COLO668 (cell line): ENCODE data around the gene JMJD1C.

Experiments used
- DNase-seq: peaks from one replicate; lab custom pipeline; 2025; ENCODE audit not compliant: unreplicated experiment; lab: John Stamatoyannopoulos, UW

Gene JMJD1C

DNA sequence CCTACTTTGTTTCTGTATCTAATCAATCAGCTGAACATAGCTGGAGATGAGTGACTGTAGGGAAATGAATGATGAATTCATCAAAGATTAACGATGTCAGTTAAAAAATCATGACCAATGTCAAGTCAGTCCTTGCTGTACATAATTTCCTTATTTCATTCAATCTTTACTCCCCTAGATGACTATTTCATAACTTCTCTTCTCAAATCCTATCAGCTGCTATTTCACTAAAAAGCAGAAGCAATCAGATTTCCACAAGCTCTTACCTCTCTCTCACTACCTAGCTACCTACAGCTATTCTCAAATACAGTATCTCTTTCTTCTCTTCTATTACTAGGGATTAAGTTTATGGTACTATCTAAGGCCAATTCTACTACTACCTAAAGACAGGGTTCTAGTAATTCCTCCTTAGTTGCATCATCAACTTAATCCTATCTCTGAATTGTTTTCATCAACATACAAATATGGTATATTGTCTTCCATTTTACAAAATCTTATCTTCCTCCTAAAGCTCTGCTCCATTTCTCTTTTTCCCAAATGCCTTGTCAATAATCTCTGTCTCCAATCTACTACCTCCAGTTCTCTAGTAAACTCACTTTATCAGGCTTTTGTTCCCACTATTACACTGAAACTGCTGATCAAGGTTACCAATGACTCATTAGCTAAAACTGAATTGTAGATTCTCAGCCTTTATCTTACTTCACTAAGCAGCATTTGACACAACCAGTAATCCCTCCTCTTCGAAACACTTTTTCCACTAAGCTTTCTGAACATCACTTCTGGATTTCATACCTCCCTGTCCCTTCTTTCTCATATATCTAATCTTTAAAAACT, 28.4 kb downstream of the JMJD1C start:
- DNase-seq = no peak

DNA sequence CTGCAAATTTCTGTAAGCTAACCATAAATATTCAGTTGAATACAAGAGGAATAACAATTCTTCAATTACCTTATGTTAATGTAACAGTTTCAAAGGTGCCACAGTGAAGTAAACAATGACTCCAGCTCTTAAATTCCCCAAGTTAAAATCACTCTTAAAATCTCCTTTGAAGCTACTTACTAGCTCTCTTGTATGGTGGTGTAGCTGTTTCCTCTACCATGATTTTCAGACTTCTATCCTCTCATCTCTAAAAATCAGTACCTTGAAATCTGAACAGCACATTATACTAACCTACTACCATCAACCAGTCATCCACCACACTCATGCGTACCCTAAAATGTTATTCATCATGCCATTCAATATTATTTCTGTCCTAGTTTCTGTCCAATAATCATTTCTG, 29.6 kb downstream of the JMJD1C start:
- no peak for DNase-seq

DNA sequence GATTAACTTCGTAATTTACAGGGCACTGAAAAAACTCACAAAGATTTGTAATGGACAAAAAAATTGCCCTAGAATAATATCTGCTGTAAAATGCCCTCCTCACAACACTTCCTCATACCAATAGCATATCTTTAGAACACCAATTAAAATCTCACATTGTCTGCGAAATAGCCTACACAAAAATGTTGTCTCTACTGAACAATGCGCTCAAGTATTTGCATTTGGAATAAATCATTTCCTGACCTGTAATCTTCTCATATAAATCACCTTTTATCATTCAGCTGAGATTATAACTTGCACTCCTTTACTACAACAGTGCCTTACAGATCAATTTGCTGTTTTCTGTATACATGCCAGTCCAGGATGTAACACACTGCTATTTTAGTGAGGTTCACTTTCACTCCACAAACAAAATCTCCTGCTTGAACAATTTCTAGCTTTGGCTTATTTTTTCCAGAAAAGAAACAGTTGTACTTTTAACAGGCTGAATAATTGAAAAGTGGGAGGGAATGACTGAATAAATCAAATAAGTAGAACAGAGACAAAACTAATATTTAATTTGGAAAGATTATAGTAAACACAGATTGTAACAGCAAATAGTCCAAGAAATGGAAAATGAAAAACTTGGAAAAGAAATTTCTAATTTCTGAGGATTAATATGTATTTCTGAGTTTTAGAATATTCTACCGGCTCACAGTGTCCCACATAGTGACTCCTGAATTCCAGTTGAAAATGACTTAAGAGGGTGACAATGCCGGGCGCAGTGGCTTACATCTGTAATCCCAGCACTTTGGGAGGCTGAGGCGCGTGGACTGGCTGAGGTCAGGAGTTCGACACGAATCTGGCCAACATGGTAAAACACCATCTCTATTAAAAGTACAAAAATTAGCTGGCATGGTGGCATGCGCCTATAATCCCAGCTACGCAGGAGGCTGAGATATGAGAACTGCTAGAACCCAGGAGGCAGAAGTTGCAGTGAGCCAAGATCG, 30.6 kb downstream of the JMJD1C start:
- DNase-seq = no peak

DNA sequence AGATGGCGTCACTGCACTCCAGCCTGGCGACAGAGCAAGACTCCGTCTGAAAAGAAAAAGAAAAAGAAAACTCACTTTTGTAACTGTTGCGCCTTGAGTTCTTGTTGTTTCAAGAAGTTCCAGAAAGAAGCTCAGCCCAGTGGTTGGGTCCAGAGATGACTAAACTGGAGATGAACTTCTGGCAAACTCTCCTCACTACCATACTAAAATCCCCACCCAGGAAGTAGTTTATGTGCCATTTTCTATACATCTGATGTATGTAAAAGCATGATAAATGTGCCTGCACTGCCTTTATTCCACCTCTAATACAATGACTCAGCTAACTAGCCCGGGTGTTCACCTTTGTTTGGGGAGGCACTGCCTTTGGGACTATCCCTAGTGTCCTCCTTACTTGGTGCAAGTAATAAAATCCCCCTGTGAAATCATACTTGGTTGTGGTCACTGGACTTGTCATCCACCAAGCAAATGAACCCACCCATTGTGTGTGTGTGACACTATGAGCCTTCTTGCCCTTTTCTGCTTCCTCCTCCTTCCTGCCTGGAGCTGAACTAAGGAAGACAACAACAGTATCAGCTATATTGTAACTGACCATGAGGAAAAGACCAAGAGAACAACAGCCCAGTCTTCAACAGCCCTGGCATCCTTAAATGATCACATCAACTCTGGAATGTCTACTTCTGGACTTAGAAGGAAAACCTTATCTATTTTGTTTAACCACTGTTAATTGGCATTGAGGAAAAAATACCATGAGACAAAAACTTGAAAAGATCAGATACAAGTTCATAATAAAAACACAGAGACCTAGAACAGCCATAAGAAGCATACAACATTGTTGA, 33.6 kb downstream of the JMJD1C start:
- no peak for DNase-seq

DNA sequence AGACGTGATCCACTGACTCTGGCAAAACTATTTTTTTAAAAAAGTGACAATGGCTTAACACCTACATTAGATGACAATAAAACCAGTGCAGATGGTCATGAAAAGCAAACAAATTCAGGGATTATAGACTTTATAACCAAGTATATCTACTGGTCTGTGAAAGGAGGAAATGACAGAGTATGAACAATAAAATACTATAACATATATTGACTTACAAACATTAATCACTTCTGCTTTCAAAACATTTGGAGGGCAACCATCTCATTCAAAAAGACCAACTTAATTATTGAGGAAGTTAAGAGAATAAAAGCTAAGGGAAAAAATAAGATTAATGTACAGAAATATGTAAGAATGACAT, 34.8 kb downstream of the JMJD1C start:
- no peak for DNase-seq

DNA sequence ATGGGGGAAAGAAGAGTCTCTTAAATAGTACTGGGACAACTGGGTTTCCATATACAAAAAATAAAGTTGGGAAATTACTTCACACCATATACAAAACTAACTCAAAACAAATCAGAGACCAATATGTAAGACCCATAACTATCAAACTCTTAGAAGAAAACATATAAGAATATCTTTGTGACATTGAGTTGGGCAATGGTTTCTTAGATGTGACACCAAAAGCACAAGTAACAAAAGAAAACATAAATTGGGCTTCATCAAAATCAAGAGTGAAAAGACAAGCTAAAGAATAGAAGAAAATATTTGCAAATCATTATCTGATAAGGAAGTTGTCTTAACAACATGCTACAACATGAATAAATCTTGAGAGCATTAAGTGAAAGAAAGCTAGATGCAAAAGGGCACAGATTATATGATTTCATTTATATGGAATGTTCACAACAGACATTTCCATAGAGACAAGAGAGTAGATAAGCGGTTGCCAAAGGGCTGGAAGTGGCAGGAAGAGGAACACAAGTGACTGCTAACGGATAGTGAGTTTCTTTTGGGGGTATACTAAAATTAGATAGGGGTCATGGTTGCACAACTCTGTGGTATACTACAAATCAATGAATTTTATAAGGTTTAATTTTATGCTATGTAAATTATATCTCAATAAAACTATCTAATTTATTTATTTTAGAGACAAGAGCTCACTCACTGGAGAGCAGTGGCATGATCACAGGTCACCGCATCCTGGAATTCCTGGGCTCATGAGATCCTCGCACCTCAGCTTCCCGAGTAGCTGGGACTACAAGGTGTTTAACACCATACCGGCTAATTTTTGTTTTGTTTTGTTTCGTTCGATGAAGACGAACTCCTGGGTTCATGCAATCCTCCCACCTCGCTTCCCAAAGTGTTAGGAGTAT, 35.4 kb downstream of the JMJD1C start:
- DNase-seq = no peak

DNA sequence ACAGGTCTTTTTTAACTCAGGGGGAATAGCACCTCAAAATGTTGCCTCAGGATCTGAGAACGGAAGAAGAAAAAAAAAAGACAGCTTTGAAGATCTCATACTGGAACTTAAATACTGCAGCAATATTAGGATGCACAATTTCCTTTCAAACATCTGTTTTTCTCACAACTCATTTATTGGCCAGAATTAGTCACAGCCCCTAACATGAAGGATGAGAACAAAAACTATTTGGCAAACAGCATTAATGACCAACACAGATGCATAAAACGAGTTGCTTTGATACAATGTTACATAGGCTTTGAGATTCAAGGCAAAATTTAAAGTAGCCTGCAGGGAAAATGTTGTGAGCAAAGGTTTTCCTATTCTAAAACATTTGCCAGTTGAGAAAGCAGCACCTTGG, 36.5 kb downstream of the JMJD1C start:
- DNase-seq = no peak

DNA sequence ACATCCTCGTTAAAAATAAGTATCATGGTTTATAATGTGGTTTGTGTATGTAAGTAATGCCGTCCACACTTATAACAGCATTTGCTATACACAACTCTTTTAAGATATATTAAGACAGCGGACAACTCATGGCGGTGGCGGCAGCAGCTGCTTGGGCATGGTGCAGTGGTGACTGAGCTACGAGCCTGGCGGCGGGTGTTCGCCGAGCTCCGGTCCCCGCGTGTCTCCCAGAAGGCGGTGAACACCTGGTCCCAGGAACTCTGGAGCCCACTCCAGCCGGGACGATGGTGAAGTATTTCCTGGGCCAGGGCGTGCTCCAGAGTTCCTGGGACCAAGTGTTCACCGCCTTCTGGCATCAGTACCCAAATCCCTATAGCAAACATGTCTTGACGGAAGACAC, 38.8 kb downstream of the JMJD1C start:
- DNase-seq = no peak

DNA sequence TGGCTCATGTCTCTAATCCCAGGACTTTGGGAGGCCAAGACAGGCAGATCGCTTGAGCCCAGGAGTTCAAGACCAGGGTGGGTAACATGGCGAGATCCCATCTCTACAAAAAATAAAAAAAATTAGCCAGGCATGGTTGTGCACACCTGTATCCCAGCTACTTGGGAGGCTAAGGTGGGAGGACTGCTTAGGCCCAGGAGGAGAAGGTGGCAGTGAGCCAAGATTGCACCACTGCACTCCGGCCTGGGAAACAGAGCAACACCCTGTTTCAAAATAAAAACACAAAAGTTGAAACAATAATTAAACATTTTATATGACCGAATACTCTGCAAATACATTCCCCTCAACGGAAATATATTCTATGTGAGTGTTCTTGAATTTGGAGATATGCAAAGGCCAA, 40.3 kb downstream of the JMJD1C start:
- DNase-seq = no peak

DNA sequence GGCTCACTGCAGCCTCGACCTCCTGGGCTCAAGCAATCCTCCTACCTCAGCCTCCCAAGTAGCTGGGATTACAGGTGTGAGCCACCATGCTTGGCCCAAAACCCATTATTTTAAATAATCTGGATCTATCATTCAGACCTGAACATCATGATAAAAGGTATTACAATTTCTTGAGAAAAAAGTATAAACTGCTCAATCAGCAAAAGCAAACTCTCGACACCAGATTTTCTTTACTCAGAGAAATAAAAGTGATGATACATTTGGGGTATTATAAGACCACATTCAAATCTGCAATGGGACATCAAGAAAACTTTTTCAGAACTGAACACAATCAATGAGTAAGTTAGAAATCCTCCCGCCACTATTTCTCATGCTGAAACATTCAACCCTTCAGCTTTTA, 41.2 kb downstream of the JMJD1C start:
- no peak for DNase-seq

DNA sequence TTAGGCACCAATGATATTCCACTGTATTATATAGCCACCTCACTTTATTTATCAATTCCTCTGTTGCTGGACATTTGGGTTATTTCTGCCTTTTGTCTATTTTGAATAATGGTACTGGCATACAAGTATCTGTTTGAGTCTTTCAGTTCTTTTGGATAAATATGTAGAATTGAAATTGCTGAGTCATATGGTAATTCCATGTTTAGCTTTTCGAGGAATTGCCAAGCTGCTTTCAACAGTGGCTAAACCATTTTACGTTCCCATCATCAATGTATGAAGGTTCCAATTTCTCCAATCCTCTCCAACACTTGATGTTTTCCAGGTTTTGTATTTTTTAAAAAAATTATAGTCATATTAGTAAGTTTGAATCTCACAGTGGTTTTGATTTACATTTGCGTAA, 42.3 kb downstream of the JMJD1C start:
- no peak for DNase-seq

DNA sequence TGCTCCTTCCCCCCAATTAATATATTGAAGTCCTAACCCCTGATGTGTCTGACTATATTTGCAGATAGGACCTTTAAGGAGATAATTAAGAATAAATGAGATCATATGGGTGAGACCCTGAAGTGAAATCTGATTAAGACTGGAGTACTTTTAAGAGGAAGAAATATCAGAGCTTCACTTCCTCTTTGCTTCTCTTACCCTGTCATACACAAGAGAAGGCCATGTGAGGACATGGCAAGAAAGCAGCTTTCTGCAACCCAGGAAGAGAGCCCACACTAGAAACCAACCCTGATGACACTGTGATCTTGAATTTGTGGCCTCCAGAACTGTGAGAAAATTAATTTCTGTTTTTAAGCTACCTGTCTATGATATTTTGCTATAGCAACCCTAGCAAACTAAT, 44.2 kb downstream of the JMJD1C start:
- DNase-seq = no peak

DNA sequence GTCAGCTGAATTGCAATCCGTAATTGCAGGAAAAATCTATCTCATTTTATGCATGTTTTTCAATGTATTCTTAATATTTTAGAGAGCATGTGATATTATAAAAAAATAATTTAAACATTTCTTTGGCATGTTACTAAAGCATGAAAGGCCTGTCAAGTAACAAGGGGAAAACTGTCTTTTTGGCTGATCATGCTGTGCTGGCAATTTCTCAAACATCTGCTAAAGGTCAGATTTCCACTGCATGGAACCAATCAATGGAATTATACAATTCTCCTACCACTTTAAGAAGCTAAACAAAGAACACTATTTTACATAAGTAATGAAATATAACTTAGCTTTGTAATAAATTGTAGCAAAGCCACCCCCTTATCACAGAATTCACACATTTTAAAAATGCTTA, 49.4 kb downstream of the JMJD1C start:
- no peak for DNase-seq

DNA sequence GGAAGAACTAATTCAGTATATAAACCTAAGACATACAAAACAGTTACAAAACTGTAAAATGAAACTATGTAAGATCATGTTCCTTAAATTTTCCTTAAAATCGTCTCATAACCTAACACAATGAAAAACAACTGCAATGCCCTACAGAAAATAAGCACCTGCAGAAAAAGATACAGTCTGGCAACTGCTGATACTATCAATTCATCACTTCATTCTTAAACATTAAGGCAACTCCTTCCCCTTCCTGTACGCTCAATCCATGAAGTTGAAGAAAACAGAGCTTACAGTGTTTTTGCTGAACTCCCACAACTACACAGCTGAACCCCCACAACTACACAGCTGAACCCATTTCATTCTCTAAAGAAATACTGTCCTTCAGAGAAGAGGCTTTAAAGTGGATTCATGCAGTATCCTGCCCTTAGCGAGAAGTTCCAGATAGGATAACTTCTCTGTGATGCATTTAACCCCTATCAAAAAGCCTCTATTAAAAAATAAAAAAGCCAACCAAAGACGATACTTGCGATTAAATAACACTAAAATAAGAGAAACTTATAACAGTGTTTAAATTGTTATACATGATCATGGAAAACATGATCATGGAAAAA, 50.0 kb downstream of the JMJD1C start:
- no peak for DNase-seq

DNA sequence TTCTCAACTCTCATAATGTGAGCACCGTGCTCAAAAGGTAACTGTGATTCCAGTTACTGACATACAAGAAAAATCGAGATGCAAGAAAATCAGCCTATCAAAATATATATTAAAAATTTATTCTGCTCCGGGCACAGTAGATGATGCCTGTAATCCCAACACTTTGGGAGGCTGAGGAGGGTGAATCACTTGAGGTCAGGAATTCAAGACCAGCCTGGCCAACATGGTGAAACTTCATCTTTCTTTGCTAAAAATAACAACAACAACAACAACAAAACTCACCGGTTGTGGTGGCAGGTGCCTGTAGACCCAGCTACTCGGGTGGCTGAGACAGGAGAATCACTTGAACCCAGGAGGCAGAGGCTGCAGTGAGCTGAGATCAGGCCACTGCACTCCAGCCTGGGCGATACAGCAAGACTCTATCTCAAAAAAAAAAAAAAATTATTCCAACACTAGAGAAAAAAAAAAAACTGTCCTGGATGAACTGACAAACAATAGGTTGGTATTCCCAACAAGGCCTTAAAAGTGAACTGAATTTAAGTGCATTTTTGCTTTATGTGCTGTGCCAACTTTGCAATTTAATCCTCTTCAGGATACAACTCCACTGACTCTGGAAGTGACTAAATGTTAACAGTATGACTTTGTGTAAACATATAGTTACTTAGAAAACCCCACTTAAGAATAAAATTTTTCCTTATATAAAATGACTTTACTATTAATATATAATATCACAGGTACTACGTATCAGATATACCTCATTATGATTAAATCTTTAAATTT, 51.1 kb downstream of the JMJD1C start:
- no peak for DNase-seq

DNA sequence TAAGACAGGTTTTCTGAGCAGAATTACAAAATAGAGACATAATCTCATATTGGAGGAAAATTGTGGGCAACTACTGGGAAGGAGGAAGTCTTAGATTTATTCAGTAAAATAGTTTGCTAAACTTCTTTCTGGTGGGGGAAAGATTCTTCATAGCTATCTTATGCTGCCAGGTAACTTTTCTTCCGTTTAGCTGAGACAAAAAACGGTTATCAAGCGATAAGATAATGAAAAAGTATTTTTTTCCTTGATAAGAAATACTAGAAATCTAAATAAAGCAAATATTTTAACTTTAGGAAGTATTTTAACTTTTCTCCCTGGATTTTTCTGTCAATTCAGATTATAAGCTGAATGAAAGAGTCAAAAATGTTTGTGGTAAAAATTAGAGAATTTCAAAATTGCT, 52.3 kb downstream of the JMJD1C start:
- DNase-seq = no peak

DNA sequence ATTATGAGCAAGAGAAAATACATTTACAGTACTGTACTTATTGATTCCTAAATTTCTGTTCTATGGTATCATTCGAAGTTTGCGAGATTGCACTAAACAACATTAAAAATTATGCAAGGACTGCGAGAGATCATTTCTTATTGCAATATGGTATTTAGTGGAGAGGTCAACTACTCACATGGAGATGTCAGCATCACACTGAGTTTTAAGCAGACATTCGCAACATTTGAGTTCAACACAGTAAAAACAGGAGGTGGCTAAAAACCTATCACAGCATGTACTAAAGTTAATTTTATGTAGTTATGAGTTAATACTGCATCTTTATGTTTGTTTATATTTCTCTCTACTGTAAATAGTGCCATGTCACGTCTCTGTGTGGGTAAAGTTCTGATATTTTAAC, 53.5 kb downstream of the JMJD1C start:
- no peak for DNase-seq

DNA sequence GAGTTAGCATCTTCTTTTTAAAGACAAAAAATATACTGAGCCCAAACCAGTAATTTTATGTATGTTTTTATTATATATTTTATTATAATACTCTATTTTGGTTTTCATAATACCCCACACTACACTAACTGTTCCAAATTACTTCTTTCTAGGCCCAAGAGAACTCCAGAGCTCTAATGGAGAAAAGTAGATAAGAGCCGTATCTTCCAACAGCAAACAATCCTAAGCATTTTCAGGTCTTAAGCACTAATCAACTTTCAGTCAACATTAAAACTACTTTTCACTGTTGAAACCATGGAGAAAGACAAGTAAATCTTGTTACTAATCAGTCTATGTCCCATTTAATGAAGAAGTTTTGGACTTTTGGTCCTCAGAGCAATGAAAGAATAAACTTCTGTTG, 55.1 kb downstream of the JMJD1C start:
- DNase-seq = no peak

DNA sequence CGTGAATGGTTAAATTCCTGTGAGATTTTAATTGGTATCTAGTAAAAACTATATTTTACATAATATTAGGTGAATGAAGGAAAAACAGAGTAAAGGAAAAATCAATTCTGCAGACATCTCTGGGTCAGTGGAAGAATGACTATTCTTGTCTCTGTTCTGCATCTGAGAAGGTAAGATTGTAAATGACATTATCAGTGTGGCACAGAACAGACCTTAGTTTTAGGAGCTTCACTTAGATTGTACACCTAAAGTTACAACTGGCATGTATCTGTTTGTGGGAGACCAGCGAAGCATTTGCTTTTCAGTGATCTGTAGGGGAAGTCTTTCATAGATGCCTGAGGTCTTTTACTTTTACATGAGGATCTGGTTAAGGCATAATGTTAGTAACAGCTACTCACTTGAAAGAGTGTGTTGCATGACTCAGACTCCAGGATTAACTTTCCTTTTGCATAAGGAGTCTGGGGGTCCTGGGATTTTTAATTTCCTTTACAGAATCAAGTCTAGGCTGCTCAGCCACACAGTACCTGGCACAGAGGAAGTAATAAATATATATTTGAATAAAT, 56.2 kb downstream of the JMJD1C start:
- DNase-seq = no peak
